WERI-Rb-1 (cell line): ENCODE data around the gene SCGB1C1.
"Not testable (repeated sequence)": the region's sequence is repeated elsewhere in the genome, so short reads cannot be mapped to it uniquely, and the experiment has no call there.

ENCODE experiments used
- DNase-seq: peaks from one replicate; pipeline ENCODE4 v3.0.0-alpha.2; 2020
- H3K27ac ChIP-seq: fragments of 250-450 bp; sonication (Bioruptor Pico); 2 replicates; pipeline ENCODE4 v1.5.1; 2020; ENCODE audit warnings: mild to moderate bottlenecking, moderate library complexity
- H3K27me3 ChIP-seq: fragments of 250-450 bp; sonication (Bioruptor Pico); 2 replicates; pipeline ENCODE4 v1.5.1; 2021; ENCODE audit warnings: mild to moderate bottlenecking, low read depth, moderate library complexity; ENCODE audit not compliant: insufficient read depth, severe bottlenecking
- H3K36me3 ChIP-seq: fragments of 250-450 bp; sonication (Bioruptor Pico); 2 replicates; pipeline ENCODE4 v1.5.1; 2020; ENCODE audit warnings: mild to moderate bottlenecking, moderate library complexity
- H3K4me3 ChIP-seq: 2 replicates; pipeline ENCODE4 v1.5.1; 2011; ENCODE audit warnings: low read depth, mild to moderate bottlenecking, control low read depth, low read length
- H3K9me3 ChIP-seq: fragments of 250-450 bp; sonication (Bioruptor Pico); 2 replicates; pipeline ENCODE4 v1.5.1; 2021; ENCODE audit warnings: mild to moderate bottlenecking, moderate library complexity; ENCODE audit not compliant: severe bottlenecking
- CTCF ChIP-seq: IDR thresholded peaks from 2 replicates; pipeline ENCODE4 v1.5.1; 2011; ENCODE audit warnings: low read depth, mild to moderate bottlenecking, control low read depth, inconsistent platforms, low read length

The SCGB1C1 gene

GRCh38 chr11:192674-193128 lies at the start of gene SCGB1C1:
TSS of gene SCGB1C1 (plus strand) at chr11:193078. CDS start at chr11:193100, 22 bp downstream.
- not testable (repeated sequence) for DNase-seq, H3K4me3 ChIP-seq, H3K27me3 ChIP-seq, H3K36me3 ChIP-seq, H3K9me3 ChIP-seq
- 0 out of 2 replicates have a peak within 1 kb of the TSS, but pooled peaks have one; percentile 48 for H3K27ac ChIP-seq

- not testable (repeated sequence) for H3K4me3 ChIP-seq, H3K36me3 ChIP-seq, H3K27ac ChIP-seq, DNase-seq, H3K9me3 ChIP-seq, H3K27me3 ChIP-seq
These were observed 12.6 kb upstream of the SCGB1C1 start for GRCh38 chr11:180242-180641.

DNA sequence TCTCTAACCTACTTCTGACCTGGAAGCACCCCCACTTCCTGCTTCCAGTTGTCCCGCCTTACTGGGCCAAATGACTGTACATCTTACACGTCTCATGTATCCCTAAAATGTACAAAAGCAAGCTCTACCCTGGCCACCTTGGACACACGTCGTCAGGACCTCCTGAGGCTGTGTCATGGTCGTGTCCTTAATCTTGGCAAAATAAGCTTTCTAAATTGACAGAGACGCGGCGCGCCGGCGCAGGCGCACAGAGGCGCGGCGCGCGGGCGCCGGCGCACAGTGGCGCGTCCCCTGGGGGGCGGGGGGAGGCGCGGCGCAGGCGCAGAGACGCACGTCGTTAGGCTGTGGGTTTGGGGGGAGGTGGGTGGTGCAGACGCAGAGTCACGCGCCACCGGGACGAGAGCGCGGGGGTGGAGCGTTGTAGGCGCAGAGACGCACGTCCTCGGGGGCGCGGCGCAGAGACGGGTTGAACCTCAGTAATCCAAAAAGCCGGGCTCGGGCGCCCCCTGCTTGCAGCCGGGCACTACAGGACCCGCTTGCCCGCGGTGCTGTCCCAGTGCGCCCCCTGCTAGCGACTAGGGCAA lies 3.6 kb upstream of the SCGB1C1 start:
- DNase-seq, result not testable (repeated sequence)

DNA sequence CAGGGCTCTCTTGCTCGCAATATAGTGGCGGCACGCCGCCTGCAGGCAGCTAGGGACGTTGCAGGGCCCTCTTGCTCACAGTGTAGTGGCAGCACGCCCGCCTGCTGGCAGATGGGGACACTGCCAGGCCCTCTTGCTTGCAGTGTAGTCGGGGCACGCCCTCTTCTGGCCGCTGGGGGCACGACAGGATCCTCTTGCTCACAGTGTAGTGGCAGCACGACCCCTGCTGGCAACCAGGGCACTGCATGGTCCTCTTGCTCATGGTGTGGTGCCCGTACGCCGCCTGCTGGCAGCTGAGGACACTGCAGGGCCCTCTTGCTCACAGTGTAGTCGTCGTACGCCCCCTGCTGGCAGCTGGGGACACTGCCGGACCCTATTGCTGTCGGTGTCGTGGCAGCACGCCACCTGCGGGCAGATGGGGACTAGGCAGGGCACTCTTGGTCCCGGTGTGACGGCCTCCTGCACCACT lies 3.0 kb upstream of the SCGB1C1 start:
- not testable (repeated sequence) for DNase-seq, H3K36me3 ChIP-seq, H3K4me3 ChIP-seq, H3K27me3 ChIP-seq, H3K9me3 ChIP-seq, H3K27ac ChIP-seq

More for the DNA sequence above, 3.6 kb upstream of the SCGB1C1 start:
- not testable (repeated sequence) for H3K9me3 ChIP-seq, H3K27me3 ChIP-seq, H3K27ac ChIP-seq, H3K36me3 ChIP-seq, H3K4me3 ChIP-seq

DNA sequence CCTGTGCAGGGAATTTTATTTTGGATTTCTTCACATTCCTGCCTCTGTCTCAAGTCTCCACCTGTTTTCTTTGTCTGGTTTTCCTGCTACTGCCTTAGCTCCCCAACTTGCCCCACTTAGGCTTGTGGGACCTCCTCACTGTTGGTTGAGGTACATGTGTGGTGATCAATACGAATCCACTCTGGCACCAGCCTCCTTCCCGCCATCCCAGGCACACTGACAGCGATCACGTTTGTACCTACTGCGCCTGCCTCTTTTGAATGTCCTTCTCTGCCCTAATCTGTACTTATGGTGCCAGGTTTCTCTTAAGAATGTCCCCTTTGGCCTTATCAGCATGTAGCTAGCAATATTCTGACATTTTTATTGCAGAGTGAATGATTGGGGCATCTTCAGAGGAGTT lies 2.3 kb upstream of the SCGB1C1 start:
- DNase-seq, H3K9me3 ChIP-seq, H3K27ac ChIP-seq, H3K4me3 ChIP-seq, H3K27me3 ChIP-seq, H3K36me3 ChIP-seq: not testable (repeated sequence)

DNA sequence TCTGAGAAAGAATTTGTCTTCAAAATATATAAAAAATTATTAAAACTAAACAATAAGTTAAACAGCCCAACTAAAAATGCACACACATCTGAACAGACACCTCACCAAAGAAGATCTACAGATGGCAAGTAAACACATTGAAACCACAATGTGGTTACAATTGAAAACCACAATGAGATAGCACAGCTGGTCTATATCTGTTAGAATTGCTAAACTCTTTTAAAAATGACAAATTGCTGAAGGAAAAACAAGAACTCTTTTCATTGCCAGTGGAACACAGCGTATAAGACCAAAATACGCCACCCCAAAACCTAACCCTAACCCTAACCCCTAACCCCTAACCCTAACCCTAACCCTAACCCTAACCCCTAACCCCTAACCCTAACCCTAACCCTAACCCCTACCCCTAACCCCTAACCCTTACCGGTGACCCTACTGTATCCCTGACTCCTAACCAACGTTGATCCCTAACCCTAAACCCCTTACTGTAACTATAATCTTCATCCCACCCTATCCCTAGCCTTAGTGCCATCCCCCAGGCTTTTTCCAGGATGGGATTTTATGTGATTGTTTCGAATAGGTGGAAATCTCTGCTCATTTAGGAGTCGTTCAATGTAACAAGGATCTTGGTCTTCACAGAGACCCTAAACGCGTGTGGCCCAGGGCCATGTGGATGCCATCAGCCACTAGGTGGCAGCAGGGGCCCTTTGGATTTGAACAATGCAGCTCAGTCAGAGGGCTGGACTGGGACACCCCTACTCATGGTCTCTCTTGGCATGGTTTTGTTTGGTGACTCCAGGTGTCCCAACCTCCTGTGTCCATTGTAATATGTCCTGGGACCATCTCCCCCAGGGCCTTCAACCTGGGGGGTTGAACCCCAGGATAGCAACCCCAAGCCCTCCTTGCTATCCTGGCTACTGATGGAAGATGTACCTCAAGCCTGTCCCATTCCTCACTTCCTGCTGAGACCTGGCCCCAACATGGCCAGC lies 1.1 kb upstream of the SCGB1C1 start:
- peak; percentile 48 for DNase-seq
- H3K36me3 ChIP-seq, H3K9me3 ChIP-seq, H3K27me3 ChIP-seq, H3K4me3 ChIP-seq: not testable (repeated sequence)
- 0 out of 2 replicates have a peak overlapping the region, but pooled peaks have one; percentile 48 for H3K27ac ChIP-seq

- DNase-seq, H3K27me3 ChIP-seq, H3K4me3 ChIP-seq, H3K9me3 ChIP-seq, H3K36me3 ChIP-seq, H3K27ac ChIP-seq: not testable (repeated sequence)
These were observed 603 bp downstream of the SCGB1C1 start for GRCh38 chr11:193481-193880.

DNA sequence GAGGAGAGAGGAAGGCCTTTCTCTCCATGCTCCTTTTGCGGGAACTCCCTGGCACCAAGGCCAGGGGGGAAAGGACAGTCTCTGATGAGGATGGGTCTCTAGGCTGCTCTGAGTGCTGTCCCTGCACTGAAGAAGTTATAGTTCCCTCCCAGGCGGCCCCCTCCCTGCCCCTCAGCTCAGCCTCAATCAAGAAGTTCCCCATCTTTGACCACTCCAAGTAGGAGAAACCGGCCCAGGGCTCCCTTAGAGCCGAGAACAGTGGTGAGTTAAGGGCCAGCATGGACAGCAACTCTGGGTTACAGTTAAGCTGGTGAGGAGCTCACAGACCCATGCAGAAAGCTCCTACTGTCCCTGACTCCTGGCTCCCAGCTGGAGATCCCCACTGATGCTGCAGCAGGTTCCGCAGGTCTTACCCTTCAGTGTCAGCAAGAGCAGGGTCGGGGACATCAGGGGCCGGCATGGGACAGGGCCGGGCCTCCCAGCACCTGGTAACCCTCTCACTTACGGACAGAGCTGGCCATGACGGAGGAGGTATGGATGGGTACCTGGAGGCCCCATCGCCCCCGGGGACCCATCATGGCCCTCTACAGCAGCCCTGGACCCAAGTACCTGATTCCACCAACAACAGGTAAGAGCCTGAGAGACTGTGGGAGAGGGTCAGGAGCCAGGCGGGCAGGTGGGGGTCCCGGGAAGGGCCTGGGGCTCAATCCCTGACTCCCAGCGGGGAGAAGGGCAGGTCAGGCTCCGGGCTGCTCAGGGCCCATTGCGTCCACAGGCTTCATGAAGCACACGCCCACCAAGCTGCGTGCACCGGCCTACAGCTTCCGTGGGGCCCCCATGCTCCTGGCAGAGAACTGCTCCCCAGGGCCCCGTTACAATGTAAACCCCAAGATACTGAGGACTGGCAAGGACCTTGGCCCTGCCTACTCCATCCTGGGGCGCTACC lies 4.2 kb downstream of the SCGB1C1 start:
- Histone ChIP-seq H3K36me3 (peaks cover 4% of the 10 kb centered on the region; the same call in 1 of the 2 replicates), H3K4me3 (no peak overlapping the region), H3K9me3 (no peaks in the 10 kb centered on the region), H3K27me3 (no peaks in the 10 kb centered on the region), H3K27ac (no peak overlapping the region)
- no peak for TF ChIP-seq CTCF
- DNase-seq, result no peak
